Lower leg skin (tissue), 3 donors: ENCODE results near the gene HMGXB4.

Experiments used
- POLR2A ChIP-seq, 2 donors: fragments of 450-650 bp; IDR thresholded peaks; one replicate each; pipeline ENCODE4 v1.6.1; 2016 to 2017; ENCODE audit warnings: antibody characterized with exemption in 2 of 2, mild to moderate bottlenecking in 1 of 2, moderate library complexity in 1 of 2
- TF ChIP-seq, protein P1 (sequence below), 3 donors: fragments of 450-650 bp; IDR thresholded peaks; one replicate each; pipeline ENCODE4 v1.5.1; 2016; ENCODE audit warnings: antibody characterized with exemption in 3 of 3, mild to moderate bottlenecking in 3 of 3, moderate library complexity in 2 of 3

- TF ChIP-seq, protein P1, sequence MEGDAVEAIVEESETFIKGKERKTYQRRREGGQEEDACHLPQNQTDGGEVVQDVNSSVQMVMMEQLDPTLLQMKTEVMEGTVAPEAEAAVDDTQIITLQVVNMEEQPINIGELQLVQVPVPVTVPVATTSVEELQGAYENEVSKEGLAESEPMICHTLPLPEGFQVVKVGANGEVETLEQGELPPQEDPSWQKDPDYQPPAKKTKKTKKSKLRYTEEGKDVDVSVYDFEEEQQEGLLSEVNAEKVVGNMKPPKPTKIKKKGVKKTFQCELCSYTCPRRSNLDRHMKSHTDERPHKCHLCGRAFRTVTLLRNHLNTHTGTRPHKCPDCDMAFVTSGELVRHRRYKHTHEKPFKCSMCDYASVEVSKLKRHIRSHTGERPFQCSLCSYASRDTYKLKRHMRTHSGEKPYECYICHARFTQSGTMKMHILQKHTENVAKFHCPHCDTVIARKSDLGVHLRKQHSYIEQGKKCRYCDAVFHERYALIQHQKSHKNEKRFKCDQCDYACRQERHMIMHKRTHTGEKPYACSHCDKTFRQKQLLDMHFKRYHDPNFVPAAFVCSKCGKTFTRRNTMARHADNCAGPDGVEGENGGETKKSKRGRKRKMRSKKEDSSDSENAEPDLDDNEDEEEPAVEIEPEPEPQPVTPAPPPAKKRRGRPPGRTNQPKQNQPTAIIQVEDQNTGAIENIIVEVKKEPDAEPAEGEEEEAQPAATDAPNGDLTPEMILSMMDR (IDR thresholded peaks at IDR 0.05), result no peak
- no peak for TF ChIP-seq POLR2A (IDR thresholded peaks at IDR 0.05)
These were observed 53.6 kb downstream of the HMGXB4 start for GRCh38 chr22:35310556-35311550.
